Measurements from ENCODE around the gene THAP3.

DNA sequence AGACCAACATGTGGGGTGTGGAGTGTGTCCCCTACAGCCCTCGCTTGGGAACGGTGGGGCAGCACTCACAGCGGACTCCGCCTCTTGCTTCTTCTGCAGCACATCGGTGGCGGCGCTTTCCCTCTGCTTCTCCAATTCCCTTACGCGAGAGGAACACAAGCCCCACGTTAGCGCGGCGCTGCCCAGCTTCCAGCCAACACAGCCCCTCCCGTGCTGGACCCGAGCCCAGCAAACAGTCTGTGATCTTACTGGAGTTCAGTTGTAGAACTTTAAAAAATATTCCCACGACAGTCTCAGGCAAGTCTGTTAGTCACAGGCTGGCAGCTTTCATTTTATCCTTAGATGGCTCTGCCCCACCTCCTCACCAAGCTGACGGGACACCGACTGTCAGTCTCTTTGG lies 13.6 kb downstream of the THAP3 start:
- TF ChIP-seq, protein P1, sequence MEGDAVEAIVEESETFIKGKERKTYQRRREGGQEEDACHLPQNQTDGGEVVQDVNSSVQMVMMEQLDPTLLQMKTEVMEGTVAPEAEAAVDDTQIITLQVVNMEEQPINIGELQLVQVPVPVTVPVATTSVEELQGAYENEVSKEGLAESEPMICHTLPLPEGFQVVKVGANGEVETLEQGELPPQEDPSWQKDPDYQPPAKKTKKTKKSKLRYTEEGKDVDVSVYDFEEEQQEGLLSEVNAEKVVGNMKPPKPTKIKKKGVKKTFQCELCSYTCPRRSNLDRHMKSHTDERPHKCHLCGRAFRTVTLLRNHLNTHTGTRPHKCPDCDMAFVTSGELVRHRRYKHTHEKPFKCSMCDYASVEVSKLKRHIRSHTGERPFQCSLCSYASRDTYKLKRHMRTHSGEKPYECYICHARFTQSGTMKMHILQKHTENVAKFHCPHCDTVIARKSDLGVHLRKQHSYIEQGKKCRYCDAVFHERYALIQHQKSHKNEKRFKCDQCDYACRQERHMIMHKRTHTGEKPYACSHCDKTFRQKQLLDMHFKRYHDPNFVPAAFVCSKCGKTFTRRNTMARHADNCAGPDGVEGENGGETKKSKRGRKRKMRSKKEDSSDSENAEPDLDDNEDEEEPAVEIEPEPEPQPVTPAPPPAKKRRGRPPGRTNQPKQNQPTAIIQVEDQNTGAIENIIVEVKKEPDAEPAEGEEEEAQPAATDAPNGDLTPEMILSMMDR (conservative IDR thresholded peaks at IDR 0.05; ENCODE audit: low read depth, low read length), result no peak
- no peak for TF ChIP-seq MXI1 (IDR thresholded peaks at IDR 0.05; ENCODE audit: borderline replicate concordance, low read depth, low read length)
- TF ChIP-seq FOS (IDR thresholded peaks at IDR 0.05; ENCODE audit: low read depth, low read length), result no peak
- no peak for TF ChIP-seq POLR2A (IDR thresholded peaks at IDR 0.05; ENCODE audit: low read depth, low read length)
